Epithelial cell of esophagus (primary cell): Measurements from ENCODE around the gene TSBP1.
"Not testable (repeated sequence)": the region's sequence is repeated elsewhere in the genome, so short reads cannot be mapped to it uniquely, and the experiment has no call there.

Source experiments
- DNase-seq: peaks from one replicate; pipeline ENCODE4 v3.0.0; 2010; ENCODE audit warnings: low read depth
- H3K4me3 ChIP-seq: 2 replicates; pipeline ENCODE4 v1.5.1; 2011; ENCODE audit warnings: mild to moderate bottlenecking, low read length, control low read depth
- CTCF ChIP-seq: IDR thresholded peaks from 2 replicates; pipeline ENCODE4 v1.5.1; 2011; ENCODE audit warnings: low read depth, mild to moderate bottlenecking, low read length, control low read depth, inconsistent platforms; ENCODE audit not compliant: insufficient read depth; ENCODE audit errors: missing control alignments

TSBP1 gene

GRCh38 chr6:32291543-32291942, 80.2 kb downstream of the TSBP1 start:
- TF ChIP-seq CTCF, result no peak
- H3K4me3 ChIP-seq, result no peak overlapping the region
- DNase-seq, result no peak

- TF ChIP-seq CTCF, result no peak
- DNase-seq, result no peak
- no peak overlapping the region for H3K4me3 ChIP-seq
Observed at GRCh38 chr6:32290886-32291450, 80.7 kb downstream of the TSBP1 start.

GRCh38 chr6:32288426-32288825, 83.3 kb downstream of the TSBP1 start:
- DNase-seq, result no peak
- TF ChIP-seq CTCF, result no peak
- no peak overlapping the region for H3K4me3 ChIP-seq

- not testable (repeated sequence) for H3K4me3 ChIP-seq
Observed at GRCh38 chr6:32273801-32274577, 97.7 kb downstream of the TSBP1 start.

GRCh38 chr6:32271429-32271828, 100.3 kb downstream of the TSBP1 start:
- no peak overlapping the region for H3K4me3 ChIP-seq
- no peak for TF ChIP-seq CTCF
- no peak for DNase-seq

More at GRCh38 chr6:32273801-32274577, 97.7 kb downstream of the TSBP1 start:
- not testable (repeated sequence) for DNase-seq

GRCh38 chr6:32268459-32268858, 103.2 kb downstream of the TSBP1 start:
- H3K4me3 ChIP-seq, DNase-seq: not testable (repeated sequence)

GRCh38 chr6:32267035-32267434, 104.7 kb downstream of the TSBP1 start:
- no peak overlapping the region for H3K4me3 ChIP-seq
- DNase-seq, result no peak
- no peak for TF ChIP-seq CTCF

GRCh38 chr6:32257262-32257661, 114.4 kb downstream of the TSBP1 start:
- not testable (repeated sequence) for H3K4me3 ChIP-seq, DNase-seq
